Spleen (tissue), 7 donors: ENCODE measurements around the gene CYS1.

ENCODE experiments used
- CTCF ChIP-seq, 11 experiments: fragments of 200-600 bp in 7 of 11; fragments of 450-650 bp in 4 of 11; sonication (generic) in 4 of 11; IDR thresholded peaks in 8 of 11; conservative IDR thresholded peaks in 3 of 11; 1 replicate in 7 of 11; 2 replicates in 4 of 11; pipeline versions ENCODE4 v1.4.0 to v1.8.0; 2016 to 2021; ENCODE audit warnings: antibody characterized with exemption in 11 of 11, inconsistent platforms in 4 of 11, mild to moderate bottlenecking in 1 of 11
- POLR2AphosphoS5 ChIP-seq, 3 donors: sonication (generic); formaldehyde crosslinking; IDR thresholded peaks; one replicate each; pipeline ENCODE4 v1.5.1; 2017; ENCODE audit warnings: antibody characterized with exemption in 3 of 3
- donor health status: DM: no; HTN: no; CAD: no; lungs with moderate emphysema.
- donor health status: DM: no; HTN: no; CAD: no.
- donor health status: DM: no; HTN: no; CAD: no.

- TF ChIP-seq CTCF (IDR thresholded peaks at IDR 0.05 in 8 of 11, conservative IDR thresholded peaks at IDR 0.05 in 3 of 11) (peak; percentile 46 to 77 (median 65)), POLR2AphosphoS5 (IDR thresholded peaks at IDR 0.05) (no peak)
Measured at GRCh38 chr2:10048501-10049171, 31.6 kb downstream of the CYS1 start.
